HG02970 (cell line): Measurements from ENCODE around the gene ZNF444.

Experiments used
- ATAC-seq: cut with Tn5 transposase; IDR thresholded peaks from one replicate; pipeline ENCODE4 v1.9.1; 2021; ENCODE audit warnings: mild to moderate bottlenecking, moderate library complexity, moderate number of reproducible peaks; ENCODE audit not compliant: unreplicated experiment, low FRiP score

ZNF444 gene

DNA sequence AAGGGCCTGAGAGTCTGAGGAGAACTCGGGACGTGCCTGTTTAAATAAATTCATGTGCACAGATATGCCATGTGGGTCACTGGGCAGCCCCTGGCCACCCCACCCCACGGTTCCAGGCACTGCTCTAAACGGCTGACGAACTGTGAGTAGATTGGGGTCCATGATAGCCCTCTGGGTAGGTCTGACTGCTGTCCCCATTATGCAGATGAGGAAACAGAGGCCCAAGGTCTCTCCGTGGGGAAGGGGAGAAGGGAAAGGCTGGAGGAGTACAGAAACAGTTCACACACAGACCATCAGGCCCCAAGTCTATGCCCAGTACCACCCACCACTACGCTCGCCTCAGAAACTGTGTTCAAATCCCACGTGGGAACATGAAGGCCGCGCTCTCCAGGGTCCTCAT, 34.1 kb upstream of the ZNF444 start:
- ATAC-seq = no peak

DNA sequence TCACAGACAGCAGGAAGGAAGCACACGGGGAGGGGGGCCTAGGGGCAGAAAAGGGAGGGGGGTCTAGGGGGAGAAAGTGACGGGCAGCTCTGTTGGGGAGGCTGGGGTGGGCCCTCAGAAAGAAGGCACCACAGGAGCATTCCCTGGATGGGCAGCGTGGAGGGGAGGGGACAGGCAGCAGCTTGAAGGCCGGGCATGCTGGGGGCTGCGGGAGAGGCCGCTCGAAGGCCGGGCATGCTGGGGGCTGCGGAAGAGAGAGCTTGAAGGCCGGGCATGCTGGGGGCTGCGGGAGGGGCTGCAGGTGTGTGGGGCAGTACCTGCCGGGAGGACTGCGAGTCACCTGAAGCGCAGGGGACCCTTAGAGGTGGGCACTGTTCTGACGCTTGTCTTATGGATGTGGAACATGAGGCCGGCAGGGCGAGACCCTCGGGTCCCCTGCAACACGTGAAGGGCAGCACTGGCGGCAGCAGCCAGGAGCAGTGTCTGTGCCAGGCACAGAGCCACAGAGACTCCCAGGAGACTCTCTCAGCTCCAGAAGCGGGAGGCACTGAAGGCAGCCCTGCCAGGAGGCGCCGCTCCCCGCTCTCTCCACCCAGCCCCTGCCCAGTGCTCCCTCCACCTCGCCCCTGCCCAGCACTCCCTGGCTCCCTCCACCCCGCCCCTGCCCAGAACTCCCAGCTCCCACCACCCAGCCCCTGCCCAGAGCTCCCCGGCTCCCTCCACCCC, 33.3 kb upstream of the ZNF444 start:
- no peak for ATAC-seq

DNA sequence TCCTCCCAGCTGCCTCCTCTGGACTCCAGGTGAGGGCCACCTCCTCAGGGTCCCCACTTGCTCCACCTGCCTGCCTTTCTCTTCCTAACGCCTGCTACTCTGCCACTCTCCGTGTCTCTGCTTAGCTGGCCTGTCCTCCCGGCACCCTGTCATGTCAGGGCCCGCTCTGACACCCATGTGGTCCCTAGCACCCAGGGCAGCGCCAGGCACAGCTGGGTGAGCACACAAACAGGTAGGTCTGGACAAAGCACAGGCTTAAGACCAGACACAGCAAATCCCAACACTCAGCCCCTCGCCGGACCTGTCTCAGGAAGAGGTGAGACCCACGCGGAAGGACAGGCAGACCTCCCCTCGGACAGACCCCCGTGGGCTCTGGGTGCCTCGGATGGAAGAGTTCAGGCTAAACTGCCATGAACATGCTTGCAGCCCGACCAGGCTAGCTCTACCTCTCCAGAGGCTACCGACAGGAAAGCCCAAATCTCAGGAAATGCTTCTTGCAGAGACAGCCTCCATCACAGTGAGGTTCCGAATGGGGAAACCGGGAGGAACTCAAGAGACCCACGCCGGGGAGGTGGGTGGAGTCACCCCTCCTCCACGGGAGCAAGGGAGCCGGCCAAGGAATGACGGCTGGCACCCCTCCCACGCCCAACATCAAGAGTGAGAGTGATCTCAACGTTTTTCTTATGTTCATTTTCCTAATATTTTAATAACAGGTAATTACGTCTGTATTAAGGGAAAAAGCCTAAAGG, 32.5 kb upstream of the ZNF444 start:
- no peak for ATAC-seq

DNA sequence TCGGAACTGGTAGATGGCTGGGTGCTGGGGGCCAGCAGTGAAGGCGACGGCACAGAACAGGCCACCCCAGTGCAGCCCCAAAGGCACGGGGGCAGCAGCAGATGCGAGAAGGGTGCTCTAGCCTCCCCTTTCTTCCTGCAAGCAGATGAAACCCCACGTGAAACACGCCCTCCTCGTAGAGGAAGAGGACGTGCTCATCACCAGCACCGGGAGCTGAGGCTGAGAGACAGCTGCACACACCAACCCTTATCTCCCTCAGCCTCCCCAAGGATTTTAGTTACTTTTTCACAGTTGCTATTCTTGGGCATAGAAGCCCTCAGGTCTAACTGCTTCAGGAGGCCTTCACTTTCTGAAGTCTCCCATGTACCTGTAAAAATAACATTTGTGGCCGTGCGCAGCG, 31.9 kb upstream of the ZNF444 start:
- no peak for ATAC-seq

DNA sequence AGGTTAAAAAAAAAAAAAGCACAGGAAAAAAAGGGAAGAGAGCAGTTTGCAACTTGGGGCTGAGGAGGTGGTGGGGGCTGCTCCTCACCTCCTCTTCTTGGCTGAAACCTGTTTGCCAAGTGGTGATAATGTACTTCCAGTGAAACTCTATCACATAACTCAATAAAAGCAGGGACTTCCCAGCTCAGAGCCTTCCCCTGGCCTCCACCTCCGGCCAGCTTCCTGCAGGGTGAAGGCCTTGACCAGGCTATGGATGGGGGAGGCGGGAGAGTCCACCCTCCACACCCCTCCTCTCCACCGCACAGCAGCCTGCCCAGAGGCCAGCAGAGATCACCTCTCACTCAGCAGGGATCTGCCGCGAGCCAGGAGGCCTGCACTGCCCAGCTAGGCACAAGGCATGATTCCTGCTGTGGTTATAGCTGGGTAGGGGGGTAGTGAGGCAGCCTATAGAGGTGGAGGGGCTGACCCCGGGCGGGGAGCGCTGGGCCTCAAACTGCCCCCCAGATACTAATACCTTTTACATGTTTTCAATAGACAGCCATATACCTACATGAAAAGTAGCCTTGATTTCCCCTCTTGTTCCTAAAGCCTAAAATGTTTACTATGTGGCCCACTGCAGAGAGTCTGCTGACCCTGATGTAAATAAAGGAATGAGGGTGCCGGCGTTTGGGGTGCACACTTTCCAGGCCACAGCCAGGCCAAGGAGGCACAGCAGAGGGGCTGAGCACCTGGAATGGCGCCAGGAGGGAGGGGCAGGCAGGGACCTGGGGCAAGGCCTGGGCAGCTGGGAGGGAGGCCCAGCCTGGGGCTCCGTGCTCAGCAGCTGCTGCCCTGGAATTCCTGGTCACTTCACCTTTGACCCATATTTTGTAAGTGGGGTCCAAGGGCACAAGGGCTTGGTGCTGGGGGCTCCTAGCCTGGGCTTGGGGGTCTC, 30.3 kb upstream of the ZNF444 start:
- ATAC-seq = no peak

DNA sequence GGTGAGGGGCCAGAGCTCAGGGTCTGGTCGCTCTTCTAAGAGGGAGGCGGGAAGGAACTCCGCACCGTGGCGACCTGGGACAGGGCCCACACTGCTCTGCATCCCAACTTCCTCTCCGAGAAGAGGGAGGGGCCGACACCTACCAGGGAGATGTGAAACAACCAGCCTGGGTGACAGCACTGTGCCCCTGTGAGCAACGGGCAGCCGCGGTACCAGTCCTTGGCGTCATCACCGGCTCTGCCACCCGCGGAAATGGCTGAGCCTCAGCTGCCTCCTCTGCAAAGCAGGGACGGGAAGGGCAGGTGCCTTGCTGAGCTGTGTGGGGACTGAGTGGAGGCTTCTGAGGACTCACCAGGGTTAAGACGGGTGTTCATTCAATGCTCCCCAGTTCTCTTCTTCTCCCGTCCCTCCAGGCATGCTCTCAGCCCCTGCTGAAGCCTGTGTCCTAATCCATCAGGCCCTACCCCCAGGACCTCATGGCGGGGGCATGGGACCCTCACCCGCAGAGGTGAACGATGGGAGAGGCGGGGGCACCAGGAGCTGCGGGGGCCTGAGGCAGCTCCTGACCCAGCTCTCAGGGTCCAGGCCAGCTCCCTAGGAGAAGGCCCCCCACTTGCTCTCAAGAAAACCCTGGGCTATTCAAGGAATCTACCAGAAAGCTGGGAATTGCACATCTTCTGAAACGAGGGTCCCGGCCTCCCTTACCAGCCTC, 29.3 kb upstream of the ZNF444 start:
- ATAC-seq = no peak

DNA sequence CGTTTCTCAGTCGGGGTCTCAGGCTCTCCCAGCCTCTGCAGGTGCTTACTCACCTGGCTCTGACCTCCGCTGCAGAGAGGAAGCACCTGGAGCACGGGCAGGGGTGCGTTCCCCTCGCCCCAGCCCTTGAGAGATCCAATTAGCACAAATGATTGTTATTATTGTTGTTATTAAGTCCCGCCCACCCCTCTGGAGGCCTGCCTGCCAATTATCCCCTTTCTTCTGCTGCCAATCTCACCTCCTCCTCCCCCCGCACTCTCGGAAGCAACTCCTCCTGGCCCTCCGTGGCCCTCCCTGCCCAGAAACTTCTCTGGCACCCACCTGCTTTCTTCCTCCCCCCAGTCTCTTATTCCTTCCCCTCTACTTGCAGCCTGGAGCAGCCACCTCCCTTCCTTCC, 28.8 kb upstream of the ZNF444 start:
- ATAC-seq = no peak

DNA sequence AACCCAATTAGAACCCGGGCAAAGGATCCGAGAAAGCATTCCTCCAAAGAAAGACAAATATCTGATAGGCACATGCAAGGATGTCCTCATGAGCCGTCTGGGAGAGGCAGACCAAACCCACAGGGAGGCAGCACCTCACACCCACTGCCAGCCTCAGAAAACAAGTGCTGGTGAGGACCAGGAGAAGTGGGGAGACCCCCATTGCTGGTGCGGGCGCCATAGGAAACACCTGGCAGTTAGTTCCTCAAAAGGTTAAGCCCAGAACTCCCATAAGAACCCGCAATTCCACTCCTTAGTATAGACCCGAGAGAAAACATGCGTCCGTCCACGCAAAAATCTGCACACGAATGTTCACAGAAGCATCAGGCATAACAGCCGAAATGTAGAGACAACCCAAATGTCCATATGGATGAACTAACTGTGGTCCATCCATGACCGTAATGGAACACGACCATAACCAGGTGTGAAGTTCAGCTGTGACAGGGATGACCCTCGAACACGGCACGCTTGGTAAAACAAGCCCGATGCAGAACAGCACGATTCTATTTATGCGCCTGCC, 27.9 kb upstream of the ZNF444 start:
- no peak for ATAC-seq

DNA sequence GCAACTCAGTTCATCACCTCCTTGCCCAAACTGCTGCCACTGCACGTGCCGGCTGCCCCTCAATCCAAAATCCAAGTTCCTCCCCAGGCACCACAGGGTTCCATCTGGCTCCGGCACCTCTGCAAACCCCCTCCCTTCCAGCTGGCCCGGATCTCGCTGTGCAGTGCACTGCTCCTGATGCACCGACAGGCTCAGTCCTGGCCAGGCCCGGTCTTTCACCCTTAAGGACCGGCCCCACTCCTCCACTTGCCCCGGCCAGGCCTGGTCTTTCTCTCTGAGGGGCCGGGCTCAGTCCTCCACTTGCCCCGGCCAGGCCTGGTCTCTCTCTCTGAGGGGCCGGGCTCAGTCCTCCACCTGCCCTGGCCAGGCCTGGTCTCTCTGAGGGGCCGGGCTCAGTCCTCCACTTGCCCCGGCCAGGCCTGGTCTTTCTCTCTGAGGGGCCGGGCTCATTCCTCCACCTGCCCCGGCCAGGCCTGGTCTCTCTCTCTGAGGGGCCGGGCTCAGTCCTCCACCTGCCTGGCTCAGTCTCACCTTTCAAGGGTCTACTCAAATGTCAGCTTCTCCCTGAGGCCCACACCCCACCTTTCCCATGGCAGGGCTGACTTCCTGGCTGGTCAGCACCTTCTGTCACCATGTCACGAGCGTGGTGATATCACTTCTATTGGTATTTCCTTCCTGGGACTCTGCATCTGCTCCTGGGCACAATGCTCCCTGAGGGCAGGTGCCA, 26.9 kb upstream of the ZNF444 start:
- no peak for ATAC-seq

DNA sequence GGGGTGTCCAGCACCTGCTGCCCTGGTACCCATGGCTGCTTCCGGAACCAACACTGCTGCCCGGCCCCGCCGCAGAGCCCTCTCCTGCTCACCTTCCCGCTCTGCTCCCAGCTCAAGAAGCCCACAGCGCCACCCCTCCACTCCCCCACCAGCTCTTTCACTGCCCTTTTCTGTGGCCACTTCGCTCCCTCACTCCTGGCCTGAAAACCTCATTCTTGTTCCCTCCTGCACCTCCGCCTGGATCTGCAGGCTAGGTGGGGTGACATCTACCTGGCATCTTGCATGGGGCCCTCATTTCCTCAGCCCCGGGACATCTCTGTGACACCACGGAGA, 26.3 kb upstream of the ZNF444 start:
- no peak for ATAC-seq

DNA sequence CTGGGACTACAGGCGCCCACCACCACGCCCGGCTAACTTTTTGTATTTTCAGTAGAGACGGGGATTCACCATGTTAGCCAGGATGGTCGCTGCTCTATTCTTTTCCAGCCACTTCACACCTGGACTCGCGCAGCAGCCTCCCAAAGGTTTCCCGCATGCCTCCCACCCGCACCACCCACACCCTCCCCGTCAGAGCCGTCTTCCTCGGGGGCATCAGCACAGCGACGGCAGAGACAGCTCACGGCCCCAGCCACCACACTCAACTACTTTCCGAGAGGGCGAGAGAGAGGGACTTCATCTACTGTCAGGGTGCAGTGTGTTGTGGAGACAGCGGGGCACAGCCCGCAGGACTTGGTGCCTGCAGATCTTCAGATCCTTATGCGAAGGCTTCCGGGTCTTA, 25.6 kb upstream of the ZNF444 start:
- no peak for ATAC-seq

DNA sequence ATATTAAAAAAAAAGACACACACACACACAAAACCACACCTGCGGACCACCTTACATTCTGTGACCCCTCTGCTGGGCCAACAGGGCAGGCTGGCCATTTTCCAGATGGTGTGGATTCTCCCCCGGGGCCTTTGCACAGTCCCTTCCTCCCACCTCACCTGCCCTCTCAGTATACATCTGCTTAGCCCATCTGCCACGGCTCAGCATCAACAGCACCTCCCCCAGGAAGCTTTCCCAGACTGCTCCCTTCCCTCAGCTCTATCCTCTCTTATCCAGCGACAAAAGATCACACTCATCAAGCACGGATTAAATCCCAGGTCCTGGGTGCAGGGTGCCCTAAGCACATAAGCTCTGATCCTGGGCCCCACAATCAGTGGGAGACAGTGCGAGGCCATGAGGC, 24.5 kb upstream of the ZNF444 start:
- ATAC-seq = no peak

DNA sequence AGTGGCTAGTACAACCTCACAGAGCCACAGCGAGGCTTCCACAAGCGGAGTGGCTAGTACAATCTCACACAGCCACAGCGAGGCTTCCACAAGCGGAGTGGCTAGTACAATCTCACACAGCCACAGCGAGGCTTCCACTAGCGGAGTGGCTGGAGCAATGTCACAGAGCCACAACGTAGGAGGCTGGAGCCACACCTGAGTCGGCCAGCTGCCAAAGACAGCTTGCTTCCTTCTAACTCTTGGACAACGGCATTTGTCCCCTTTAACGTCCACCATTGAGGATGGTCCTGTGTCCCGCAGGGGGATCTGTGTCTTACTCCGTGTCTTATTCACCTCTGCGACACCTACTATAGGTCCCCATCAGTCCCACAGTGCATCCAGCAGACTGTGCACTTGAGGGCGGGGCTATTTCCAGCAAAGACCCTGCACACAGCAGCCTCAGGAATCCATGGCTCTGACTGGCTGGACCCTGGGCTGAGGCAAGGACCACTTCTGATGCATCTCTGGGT, 23.7 kb upstream of the ZNF444 start:
- no peak for ATAC-seq

DNA sequence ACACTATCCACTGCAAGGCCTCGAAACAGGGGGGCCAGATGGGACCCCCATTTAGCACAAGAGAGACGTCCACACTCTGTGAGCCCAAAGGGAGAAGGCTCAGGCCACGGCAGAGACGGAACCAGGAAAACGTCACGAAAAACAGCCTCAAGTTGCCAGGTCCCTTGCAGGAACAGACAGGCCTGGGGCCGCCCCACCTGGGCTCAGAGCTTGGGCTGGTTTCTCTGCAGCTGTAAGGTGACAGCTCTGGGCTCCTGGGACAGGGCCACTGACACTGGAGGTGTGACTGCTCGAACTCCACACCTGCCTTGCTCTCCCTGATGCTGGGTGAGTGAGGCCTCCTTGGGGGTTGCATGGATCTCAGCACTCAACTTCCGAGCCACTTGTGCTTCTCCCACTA, 23.2 kb upstream of the ZNF444 start:
- ATAC-seq = no peak

DNA sequence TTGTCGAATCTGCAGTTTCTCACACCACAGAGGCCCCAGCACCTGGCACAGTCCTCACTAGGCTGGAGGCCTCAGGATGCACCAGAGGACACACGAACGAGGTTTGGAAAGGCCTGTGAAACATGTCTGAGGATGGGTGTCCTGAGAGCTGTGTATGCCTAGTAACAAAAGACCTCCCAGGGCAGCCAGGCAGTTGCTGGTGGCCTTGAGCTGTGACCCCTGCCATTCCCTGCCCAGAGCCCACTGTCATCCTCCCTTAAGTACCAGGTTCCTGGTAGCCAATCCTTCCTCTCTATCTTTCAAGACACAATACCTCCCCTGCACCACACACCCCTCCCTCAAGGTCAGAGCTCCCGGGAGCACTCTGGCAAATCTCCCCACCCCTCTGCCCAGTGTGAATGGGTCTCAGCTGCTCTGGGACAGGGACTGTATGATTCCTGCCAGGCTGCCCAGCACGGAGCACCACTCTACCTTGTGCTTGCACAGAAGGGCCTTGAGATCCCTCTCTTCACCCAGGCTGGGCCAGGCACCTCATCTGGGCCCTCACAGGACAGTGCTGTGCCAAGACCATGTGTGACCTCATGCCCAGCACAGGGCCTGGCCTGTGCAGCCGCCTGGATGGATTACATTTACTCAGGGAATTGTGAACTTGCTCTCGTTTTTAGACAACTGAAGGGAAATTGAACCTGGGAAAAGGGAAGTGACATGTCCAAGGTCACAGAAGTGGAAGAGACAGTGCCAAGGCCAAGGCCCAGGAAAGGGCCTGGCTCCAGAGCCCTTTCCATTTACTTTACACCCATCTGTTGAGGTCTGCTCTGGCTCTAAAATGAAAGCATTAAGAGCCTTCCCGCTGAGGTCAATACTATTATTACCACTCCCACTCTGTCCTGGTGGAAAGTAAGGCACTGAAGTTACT, 22.2 kb upstream of the ZNF444 start:
- no peak for ATAC-seq

DNA sequence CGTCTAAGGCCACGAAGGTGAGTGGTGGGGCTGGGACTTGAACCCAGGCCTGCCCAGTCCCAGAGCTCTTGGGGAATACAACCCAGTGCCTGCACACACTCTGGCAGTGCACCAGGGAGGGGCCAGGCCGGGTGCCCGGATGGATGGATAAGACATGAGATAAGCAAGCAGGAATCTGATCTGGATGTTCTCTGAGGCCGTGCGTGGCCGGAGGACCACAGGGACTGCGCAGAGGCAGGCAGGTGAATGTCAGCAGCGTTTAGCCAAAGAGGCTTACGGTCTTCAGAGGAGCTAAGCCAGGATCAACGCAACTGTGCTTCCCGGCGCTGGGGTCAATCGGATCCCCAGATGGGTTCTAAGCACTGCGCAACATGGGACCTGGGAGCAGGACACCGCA, 21.5 kb upstream of the ZNF444 start:
- ATAC-seq = no peak

DNA sequence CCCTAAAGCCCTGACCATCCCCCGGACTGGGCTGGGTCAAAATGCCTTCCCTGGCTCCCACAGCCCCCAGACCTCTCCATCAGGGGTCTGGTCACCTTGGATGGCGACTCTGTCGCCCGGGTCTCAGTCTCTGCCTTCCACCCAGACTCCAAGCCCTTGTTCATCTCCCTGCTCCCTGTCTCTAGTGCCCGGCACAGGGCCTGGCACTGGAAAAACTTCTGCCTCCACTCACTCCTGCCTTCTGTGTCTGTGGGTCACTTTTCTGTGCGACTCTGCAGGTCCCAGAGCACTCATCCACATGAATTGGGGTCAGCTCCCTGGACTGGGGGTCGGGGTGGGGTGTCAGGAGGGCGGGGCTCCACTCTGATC, 21.1 kb upstream of the ZNF444 start:
- no peak for ATAC-seq

DNA sequence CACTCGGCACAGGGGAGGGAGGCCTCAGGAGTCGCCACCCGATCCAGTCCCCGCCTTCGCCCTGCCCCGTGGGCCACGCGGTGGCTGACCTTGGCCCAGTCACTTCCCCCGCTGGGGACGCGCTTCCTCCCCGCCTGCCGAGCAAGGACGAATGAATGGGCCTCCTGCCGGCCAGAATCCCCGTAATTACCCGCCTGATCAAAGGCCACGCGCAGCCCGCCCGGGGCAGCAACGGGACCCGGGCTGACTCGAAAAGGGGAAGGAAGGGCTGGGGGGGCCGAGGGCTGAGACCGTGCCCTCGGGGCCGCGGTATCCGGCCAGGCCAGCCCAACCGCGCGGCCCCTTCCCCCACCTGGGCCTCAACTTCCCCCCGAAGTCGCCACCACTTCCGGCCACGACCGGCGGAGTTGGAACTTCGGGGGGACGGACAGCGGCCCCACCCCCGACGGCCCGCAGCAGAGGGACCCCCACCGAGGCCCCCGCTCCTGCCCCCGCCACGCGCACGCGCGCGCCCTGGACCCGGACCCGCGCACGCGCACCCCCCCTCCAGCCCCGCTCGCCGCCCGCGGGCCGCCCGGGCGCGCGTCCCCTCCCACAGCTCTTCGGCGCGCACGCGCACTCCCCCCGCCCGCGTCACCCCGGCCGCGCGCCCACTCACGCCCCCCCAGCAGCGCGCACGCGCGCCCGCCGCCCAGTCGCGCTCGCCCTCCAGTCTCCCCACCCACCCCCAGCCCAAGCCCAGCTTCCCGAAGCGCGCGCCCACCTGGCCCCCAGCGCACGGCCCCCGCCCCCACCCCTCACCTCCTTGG, 20.5 kb upstream of the ZNF444 start:
- peak; percentile 35 for ATAC-seq
